ENCODE measurements around the gene FGFBP1. TPM values are rescaled to one million over a fixed set of nuclear protein-coding genes. Genes with fewer than 3 reads are reported as not detected.

FGFBP1 gene
- total RNA-seq, 1 experiment from 2014 or later = not detected

DNA sequence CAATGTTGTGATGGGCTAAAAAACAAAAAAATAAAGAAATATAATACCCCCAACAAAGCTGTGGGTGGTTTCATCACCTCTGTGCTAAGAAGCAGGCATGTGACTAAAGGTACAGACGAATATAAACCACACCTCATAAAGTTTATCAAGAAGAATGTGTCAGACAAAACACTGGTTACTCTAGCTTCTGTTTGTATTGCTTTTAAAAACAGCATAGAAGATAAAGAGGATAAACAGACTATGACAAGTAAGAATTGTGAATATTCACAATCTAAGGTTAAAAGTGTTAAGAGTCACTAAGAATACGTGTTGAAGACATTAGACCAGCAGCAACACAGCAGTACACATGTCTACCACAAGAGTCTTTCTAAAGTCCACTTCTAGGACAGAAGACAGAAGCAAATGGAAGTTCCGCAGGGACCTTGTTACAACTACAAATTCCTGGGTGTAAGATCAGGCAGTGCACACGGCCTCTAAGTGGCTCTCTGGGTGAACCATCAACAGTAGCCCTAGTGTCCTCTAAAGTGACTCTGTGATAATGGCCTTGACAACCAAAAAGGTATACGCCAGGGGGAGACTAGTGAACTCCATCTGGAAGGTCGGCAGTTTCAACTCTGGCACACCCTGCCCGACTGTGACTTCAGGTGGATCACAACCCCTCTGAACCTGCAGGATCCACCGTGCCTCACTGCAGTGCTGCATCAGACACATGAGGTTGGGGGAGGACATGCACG is 32.7 kb upstream of the FGFBP1 start:
- Histone ChIP-seq H2BK5ac (ENCODE audit: insufficient read length, low read length) (no peak overlapping the region), H4K91ac (ENCODE audit: insufficient read length, low read depth, low read length) (no peak overlapping the region), H2AFZ (ENCODE audit: low read length) (no peak overlapping the region), H3K27ac (ENCODE audit: insufficient read length, low read depth, low read length) (no peak overlapping the region), H3K56ac (ENCODE audit: insufficient read length, low read depth, low read length) (no peak overlapping the region), H3K23ac (ENCODE audit: insufficient read length, low read depth, low read length) (no peak overlapping the region), H4K5ac (ENCODE audit: insufficient read length, low read depth, low read length) (no peak overlapping the region), H2BK15ac (ENCODE audit: low read depth, low read length) (no peak overlapping the region), H3K4ac (ENCODE audit: low read depth, low read length) (no peak overlapping the region), H3K4me1 (ENCODE audit: insufficient read depth, low read length) (no peaks in the 10 kb centered on the region), H4K20me1 (ENCODE audit: control insufficient read depth, insufficient read depth, insufficient read length) (no peaks in the 10 kb centered on the region), H3K14ac (ENCODE audit: insufficient read depth, low read length) (no peak overlapping the region), H3K79me2 (ENCODE audit: insufficient read depth, low read length) (no peaks in the 10 kb centered on the region), H3K27me3 (ENCODE audit: insufficient read depth, low read length) (no peaks in the 10 kb centered on the region), H3K23me2 (ENCODE audit: insufficient read length, low read depth, low read length, poor library complexity, severe bottlenecking) (no peaks in the 10 kb centered on the region), H2BK20ac (ENCODE audit: low read depth, low read length, poor library complexity, severe bottlenecking) (no peak overlapping the region), H3K18ac (ENCODE audit: insufficient read length, low read depth, low read length) (no peak overlapping the region), H3K9ac (ENCODE audit: extremely low read depth, insufficient read length, low read length) (no peak overlapping the region), H2BK120ac (ENCODE audit: low read depth, low read length, poor library complexity, severe bottlenecking) (no peak overlapping the region), H3K4me2 (ENCODE audit: insufficient read depth, insufficient read length, low read length) (no peak overlapping the region), H3K9me3 (ENCODE audit: control insufficient read depth, low read depth, low read length) (no peaks in the 10 kb centered on the region), H4K8ac (replicated peaks; ENCODE audit: insufficient read length, low read depth, low read length) (no peak overlapping the region), H3T11ph (ENCODE audit: low read length) (no peak overlapping the region), H2AK5ac (ENCODE audit: insufficient read length, low read length) (no peak overlapping the region), H3K79me1 (ENCODE audit: insufficient read depth, low read depth, low read length, poor library complexity, severe bottlenecking) (no peaks in the 10 kb centered on the region), H2BK12ac (ENCODE audit: insufficient read length, low read depth, low read length) (no peak overlapping the region)
- H3K27ac Mint-ChIP-seq = no peak overlapping the region
- no peak overlapping the region for H3K4me3 Mint-ChIP-seq
- peaks cover 3 to 9% of the 10 kb centered on the region in 2 experiments; a peak in 3 of 5 replicates for H3K9me3 Mint-ChIP-seq
- H3K4me1 Mint-ChIP-seq = no peaks in the 10 kb centered on the region
- no CpG with 5 or more reads among the region's 9 CpGs for WGBS (ENCODE audit: extremely low coverage, insufficient read length, low lambda C conversion rate)
- no peak for DNase-seq
- TF ChIP-seq CTCF (conservative IDR thresholded peaks at IDR 0.05) = no peak
- no peaks in the 10 kb centered on the region for H3K27me3 Mint-ChIP-seq (ENCODE audit: low read depth)
- peaks cover 24 to 48% (median 29%) of the 10 kb centered on the region in 3 experiments for H3K36me3 Mint-ChIP-seq (ENCODE audit: insufficient read depth in 1 of 3, low read depth in 3 of 3)
